GM12875 (cell line): ENCODE data around the gene UAP1.
"Not testable (repeated sequence)": the region's sequence is repeated elsewhere in the genome, so short reads cannot be mapped to it uniquely, and the experiment has no call there.

Experiments used
- H3K4me3 ChIP-seq: one replicate; pipeline ENCODE4 v1.5.1; 2011; ENCODE audit warnings: low read depth, low read length, control low read depth
- TF ChIP-seq, protein P1 (sequence below): IDR thresholded peaks from 2 replicates; pipeline ENCODE4 v1.5.1; 2011; ENCODE audit warnings: low read depth, mild to moderate bottlenecking, control low read depth, inconsistent platforms, low read length, moderate library complexity, borderline replicate concordance; ENCODE audit not compliant: insufficient read depth

Gene UAP1

GRCh38 chr1:162565460-162565859 is 3.9 kb downstream of the UAP1 start:
- no peak overlapping the region for H3K4me3 ChIP-seq
- TF ChIP-seq, protein P1, sequence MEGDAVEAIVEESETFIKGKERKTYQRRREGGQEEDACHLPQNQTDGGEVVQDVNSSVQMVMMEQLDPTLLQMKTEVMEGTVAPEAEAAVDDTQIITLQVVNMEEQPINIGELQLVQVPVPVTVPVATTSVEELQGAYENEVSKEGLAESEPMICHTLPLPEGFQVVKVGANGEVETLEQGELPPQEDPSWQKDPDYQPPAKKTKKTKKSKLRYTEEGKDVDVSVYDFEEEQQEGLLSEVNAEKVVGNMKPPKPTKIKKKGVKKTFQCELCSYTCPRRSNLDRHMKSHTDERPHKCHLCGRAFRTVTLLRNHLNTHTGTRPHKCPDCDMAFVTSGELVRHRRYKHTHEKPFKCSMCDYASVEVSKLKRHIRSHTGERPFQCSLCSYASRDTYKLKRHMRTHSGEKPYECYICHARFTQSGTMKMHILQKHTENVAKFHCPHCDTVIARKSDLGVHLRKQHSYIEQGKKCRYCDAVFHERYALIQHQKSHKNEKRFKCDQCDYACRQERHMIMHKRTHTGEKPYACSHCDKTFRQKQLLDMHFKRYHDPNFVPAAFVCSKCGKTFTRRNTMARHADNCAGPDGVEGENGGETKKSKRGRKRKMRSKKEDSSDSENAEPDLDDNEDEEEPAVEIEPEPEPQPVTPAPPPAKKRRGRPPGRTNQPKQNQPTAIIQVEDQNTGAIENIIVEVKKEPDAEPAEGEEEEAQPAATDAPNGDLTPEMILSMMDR: no peak

GRCh38 chr1:162566870-162567269 is 5.3 kb downstream of the UAP1 start:
- TF ChIP-seq, protein P1: no peak
- no peak overlapping the region for H3K4me3 ChIP-seq

GRCh38 chr1:162568802-162569201 is 7.3 kb downstream of the UAP1 start:
- TF ChIP-seq, protein P1: no peak
- no peak overlapping the region for H3K4me3 ChIP-seq

DNA sequence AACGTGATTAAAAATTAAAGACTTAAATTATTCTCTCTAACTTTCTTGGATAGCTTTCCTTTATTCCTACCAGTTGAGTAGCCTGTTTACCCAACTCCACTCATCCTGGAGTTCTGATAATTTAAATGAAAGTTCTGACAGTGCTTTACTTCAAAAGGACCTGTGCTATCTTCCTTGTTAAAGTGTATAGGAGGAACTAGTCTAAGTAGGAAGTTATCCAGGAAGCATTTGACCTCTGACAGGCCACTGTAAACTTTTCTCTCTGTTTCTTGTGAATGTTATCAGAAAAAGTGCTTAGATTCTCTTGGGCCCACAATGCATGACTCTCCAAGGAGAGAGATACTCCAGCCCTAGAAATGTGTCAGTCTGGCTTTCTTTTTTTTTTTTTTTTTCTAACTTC is 9.2 kb downstream of the UAP1 start:
- H3K4me3 ChIP-seq: no peak overlapping the region
- TF ChIP-seq, protein P1: no peak

DNA sequence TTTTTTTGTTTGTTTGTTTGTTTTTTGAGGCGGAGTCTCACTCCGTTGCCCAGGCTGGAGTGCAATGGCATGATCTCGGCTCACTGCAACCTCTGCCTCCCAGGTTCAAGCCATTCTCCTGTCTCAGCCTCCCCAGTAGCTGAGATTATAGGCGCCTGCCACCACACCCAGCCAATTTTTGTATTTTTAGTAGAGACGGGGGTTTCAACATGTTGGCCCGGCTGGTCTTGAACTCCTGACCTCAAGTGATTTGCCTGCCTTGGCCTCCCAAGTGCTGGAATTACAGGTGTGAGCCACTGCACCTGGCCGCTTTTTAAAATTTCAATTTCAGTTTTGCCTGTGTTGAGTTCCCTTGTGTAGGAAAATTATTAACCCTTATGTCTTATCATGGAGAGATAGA is 9.6 kb downstream of the UAP1 start:
- not testable (repeated sequence) for H3K4me3 ChIP-seq

DNA sequence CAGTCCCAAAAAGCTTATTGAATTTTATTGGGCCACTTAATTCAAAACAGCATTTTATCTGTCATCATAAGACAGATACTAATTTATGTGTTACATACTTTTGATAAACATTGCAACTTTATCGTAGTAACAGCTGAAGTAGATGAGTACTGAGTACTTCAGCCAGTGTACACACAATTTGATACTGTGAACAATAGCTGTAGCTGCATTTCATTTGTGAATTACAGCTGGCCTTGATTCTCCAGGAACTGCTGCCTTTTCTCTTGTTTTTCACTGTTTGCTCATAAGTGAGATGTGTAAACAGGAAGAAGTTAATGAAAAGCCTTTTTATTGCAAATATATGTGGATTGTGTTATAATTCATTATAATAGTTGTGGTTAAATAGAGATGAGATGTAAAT is 10.2 kb downstream of the UAP1 start:
- TF ChIP-seq, protein P1: no peak
- no peak overlapping the region for H3K4me3 ChIP-seq

DNA sequence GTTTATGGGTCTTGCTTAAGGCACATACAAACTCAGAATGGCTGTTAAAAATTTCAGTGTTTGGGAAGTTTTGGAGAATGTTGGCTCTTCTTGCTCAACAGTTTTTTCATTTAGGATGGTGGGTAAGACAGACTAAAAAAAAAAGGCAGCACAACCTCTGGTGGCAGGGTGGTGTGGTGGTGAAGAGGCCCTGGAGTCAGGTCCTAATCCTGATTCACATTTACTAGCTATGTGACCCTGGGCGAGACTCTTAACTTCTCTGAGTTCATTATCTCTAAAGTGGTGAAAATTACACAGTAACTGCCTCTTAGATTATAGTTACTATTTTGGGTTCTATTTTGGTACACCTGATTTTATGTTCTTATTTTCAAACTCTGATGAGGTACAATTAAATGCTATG is 11.6 kb downstream of the UAP1 start:
- TF ChIP-seq, protein P1: no peak

GRCh38 chr1:162578071-162578700 is 16.7 kb downstream of the UAP1 start:
- no peak overlapping the region for H3K4me3 ChIP-seq
- TF ChIP-seq, protein P1: no peak

More for the DNA sequence above, 11.6 kb downstream of the UAP1 start:
- no peak overlapping the region for H3K4me3 ChIP-seq
